HL-60 (cell line): Measurements from ENCODE around the gene KIAA1671.

Source experiments
- DNase-seq, 2 experiments: peaks; one replicate each; pipeline ENCODE4 v3.0.0-alpha.2; 2010 to 2020; ENCODE audit warnings: low read depth in 1 of 2, low spot score in 1 of 2
- H3K27ac ChIP-seq: fragments of 250-450 bp; sonication (Bioruptor Pico); replicated peaks from 2 replicates; pipeline ENCODE4 v1.5.1; 2020; ENCODE audit warnings: mild to moderate bottlenecking, moderate library complexity
- H3K27me3 ChIP-seq: fragments of 250-450 bp; sonication (Bioruptor Pico); 2 replicates; pipeline ENCODE4 v1.5.1; 2021; ENCODE audit warnings: mild to moderate bottlenecking, moderate library complexity; ENCODE audit not compliant: insufficient read depth, poor library complexity, severe bottlenecking
- H3K4me3 ChIP-seq: replicated peaks from 2 replicates; pipeline ENCODE4 v1.5.1; 2011; ENCODE audit warnings: mild to moderate bottlenecking, control low read depth, low read length; ENCODE audit not compliant: insufficient read depth
- CTCF ChIP-seq: IDR thresholded peaks from one replicate; pipeline ENCODE4 v1.5.1; 2011; ENCODE audit warnings: low read length, control low read depth, inconsistent platforms; ENCODE audit not compliant: insufficient read depth
- GABPA ChIP-seq: IDR thresholded peaks from 2 replicates; pipeline ENCODE4 v1.6.1; 2012; ENCODE audit warnings: low read depth
- POLR2AphosphoS5 ChIP-seq: IDR thresholded peaks from 2 replicates; pipeline ENCODE4 v1.6.1; 2012; ENCODE audit warnings: low read depth
- SPI1 ChIP-seq: IDR thresholded peaks from 2 replicates; pipeline ENCODE4 v1.6.1; 2012; ENCODE audit warnings: low read depth, mild to moderate bottlenecking, borderline replicate concordance
- TF ChIP-seq, protein P1 (sequence below): IDR thresholded peaks from 2 replicates; pipeline ENCODE4 v1.6.1; 2012; ENCODE audit warnings: low read depth; ENCODE audit not compliant: insufficient replicate concordance

KIAA1671 gene

GRCh38 chr22:25112538-25113253 lies 160.2 kb downstream of the KIAA1671 start:
- Histone ChIP-seq H3K4me3 (no peak overlapping the region), H3K27me3 (peaks cover 18% of the 10 kb centered on the region), H3K27ac (no peak overlapping the region)
- DNase-seq, result no peak
- TF ChIP-seq POLR2AphosphoS5 (no peak), CTCF (no peak), SPI1 (no peak), GABPA (no peak)
- TF ChIP-seq, protein P1, sequence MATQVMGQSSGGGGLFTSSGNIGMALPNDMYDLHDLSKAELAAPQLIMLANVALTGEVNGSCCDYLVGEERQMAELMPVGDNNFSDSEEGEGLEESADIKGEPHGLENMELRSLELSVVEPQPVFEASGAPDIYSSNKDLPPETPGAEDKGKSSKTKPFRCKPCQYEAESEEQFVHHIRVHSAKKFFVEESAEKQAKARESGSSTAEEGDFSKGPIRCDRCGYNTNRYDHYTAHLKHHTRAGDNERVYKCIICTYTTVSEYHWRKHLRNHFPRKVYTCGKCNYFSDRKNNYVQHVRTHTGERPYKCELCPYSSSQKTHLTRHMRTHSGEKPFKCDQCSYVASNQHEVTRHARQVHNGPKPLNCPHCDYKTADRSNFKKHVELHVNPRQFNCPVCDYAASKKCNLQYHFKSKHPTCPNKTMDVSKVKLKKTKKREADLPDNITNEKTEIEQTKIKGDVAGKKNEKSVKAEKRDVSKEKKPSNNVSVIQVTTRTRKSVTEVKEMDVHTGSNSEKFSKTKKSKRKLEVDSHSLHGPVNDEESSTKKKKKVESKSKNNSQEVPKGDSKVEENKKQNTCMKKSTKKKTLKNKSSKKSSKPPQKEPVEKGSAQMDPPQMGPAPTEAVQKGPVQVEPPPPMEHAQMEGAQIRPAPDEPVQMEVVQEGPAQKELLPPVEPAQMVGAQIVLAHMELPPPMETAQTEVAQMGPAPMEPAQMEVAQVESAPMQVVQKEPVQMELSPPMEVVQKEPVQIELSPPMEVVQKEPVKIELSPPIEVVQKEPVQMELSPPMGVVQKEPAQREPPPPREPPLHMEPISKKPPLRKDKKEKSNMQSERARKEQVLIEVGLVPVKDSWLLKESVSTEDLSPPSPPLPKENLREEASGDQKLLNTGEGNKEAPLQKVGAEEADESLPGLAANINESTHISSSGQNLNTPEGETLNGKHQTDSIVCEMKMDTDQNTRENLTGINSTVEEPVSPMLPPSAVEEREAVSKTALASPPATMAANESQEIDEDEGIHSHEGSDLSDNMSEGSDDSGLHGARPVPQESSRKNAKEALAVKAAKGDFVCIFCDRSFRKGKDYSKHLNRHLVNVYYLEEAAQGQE, result no peak

GRCh38 chr22:25113316-25113721 lies 160.8 kb downstream of the KIAA1671 start:
- no peak for DNase-seq
- H3K4me3 ChIP-seq, result no peak overlapping the region
- no peak overlapping the region for H3K27ac ChIP-seq
- no peak for TF ChIP-seq SPI1
- H3K27me3 ChIP-seq, result peaks cover 18% of the 10 kb centered on the region

- TF ChIP-seq CTCF (no peak), POLR2AphosphoS5 (no peak), SPI1 (no peak), GABPA (no peak)
- TF ChIP-seq, protein P1, result no peak
- DNase-seq, result no peak
- H3K27ac ChIP-seq, result no peak overlapping the region
These were observed 162.2 kb downstream of the KIAA1671 start for GRCh38 chr22:25114369-25115362.

DNA sequence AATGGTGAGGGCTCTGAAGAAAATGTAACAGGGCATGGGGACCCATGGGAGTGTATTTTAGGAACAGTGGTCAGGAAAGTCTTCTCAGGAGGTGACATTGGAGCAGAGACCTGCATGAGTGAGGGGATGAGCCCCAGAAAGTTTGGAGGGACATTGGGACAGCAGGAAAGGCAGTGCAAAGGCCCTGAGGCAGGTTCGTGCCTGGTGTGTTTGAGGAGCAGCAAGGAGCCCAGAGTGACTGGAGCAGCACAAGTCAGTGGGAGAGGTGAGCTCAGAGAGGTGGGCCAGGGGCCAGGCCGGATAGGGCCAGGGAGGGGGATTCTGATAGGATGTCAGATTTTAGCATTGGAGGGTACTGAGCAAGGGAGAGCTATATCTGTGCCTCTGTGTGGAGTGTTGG lies 167.1 kb downstream of the KIAA1671 start:
- Histone ChIP-seq H3K27ac (no peak overlapping the region), H3K4me3 (no peak overlapping the region), H3K27me3 (peaks cover 4% of the 10 kb centered on the region)
- no peak for TF ChIP-seq CTCF
- no peak for TF ChIP-seq GABPA
- no peak for TF ChIP-seq POLR2AphosphoS5
- TF ChIP-seq SPI1, result no peak
- TF ChIP-seq, protein P1, result no peak
- DNase-seq, result no peak

More at GRCh38 chr22:25114369-25115362, 162.2 kb downstream of the KIAA1671 start:
- no peak overlapping the region for H3K4me3 ChIP-seq
- H3K27me3 ChIP-seq, result peaks cover 19% of the 10 kb centered on the region
